GM18498 (cell line): ENCODE measurements around the gene ARMH4.

Source experiments
- ATAC-seq: cut with Tn5 transposase; IDR thresholded peaks from one replicate; pipeline ENCODE4 v1.9.1; 2021; ENCODE audit warnings: mild to moderate bottlenecking, moderate library complexity; ENCODE audit not compliant: unreplicated experiment

Gene ARMH4

DNA sequence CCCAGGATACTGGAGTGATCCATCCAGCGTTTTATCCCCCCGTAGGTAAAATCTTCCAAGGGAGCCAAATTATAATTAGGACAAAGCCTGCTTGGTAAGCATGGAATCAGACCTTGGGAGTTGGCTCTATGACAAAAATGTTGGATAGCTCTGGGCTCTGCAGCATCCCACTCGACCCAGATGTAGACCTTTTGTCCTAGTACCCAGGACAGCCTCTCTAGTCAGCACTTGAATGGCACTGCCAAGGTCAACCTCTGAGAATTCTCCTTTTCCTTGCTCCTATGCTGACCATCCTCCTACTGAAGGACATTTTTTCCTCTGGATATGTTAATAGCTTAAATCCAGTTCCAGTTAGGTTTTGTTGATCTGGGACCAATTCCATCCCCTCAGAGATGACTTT lies 181.4 kb downstream of the ARMH4 start:
- ATAC-seq: no peak

DNA sequence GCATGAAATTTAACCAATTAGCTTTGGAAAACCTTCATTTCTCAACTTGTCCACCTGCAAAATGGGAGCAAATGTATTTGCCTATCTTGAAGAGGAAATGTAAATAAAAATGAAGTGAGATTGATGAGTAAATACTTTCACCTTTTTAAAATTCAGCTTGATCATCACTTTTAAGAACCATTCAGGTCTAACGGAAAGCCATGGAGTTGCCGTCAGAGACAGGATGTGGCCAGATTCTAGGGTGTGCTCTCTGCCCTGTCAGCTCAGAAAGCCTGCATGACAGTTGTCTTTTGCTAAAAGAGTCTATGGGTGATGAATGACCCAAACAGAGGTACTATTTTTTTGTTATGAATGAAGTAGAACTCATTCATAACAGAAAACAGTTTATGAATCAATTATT lies 181.8 kb downstream of the ARMH4 start:
- ATAC-seq: no peak

DNA sequence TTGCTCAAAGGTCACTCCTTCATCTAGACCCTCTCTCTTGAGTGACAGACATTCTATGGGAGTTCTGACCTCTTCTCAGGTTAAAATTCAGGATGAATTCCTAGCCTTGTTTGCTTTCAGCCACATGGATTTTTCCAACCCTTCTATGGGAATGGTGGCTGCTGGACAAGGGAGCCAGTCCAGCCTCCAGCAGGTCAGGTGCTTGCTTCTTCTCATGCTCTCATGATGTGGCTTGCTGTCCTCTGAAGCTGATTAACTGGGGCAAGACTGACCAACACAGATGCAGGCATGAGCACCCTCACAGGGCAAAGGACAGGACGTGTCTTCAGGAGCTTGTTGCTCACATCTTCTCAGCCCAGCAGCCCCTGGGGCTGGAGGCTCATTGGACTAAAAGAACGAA lies 188.9 kb downstream of the ARMH4 start:
- ATAC-seq: no peak

DNA sequence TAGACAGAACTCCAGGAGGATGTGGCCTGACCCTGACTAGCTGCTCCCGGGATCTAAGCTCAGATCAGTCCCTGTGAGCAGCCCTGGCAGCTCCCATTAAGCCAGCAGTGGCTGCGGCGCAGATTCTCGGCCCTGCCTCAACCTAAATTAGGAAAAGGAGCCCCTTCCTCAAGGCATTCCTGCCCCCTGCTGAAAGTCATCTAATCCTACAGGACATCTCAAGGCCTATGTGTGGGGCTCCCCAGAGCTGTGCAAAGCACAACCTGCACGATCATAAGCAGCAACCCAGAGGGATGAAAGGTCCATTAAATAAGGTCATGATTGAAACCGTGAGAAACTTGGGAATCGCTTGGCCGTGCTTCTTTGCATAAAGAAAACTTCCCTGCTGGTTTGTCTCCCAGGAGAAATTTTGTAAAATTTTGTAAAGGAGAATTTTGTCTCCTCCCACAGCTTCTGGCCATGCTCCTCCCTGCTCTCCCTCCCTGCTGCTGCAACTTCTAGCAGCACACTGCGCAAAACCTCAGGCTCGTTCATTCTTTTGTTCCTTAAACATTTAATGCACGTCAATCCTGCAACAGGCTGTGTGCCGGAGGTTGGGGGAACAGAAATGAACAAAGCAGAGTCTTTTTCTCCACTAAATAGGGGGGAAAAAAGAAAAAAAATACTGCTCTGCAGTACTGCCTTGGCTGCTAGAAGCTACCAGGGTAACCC lies 189.5 kb downstream of the ARMH4 start:
- ATAC-seq: no peak

DNA sequence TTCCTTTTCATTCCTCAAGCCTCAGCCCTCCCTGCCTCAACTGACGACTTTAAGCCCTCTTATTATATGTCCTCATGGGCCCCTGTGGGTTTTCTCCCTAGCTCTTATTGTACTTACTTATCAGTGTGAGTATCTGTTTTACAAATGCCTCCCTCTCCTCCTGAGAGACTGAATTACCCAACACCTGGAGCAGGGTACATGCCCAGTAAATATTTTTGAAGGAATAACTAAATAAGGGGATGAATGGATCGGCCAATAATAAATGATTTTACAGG lies 190.3 kb downstream of the ARMH4 start:
- no peak for ATAC-seq

DNA sequence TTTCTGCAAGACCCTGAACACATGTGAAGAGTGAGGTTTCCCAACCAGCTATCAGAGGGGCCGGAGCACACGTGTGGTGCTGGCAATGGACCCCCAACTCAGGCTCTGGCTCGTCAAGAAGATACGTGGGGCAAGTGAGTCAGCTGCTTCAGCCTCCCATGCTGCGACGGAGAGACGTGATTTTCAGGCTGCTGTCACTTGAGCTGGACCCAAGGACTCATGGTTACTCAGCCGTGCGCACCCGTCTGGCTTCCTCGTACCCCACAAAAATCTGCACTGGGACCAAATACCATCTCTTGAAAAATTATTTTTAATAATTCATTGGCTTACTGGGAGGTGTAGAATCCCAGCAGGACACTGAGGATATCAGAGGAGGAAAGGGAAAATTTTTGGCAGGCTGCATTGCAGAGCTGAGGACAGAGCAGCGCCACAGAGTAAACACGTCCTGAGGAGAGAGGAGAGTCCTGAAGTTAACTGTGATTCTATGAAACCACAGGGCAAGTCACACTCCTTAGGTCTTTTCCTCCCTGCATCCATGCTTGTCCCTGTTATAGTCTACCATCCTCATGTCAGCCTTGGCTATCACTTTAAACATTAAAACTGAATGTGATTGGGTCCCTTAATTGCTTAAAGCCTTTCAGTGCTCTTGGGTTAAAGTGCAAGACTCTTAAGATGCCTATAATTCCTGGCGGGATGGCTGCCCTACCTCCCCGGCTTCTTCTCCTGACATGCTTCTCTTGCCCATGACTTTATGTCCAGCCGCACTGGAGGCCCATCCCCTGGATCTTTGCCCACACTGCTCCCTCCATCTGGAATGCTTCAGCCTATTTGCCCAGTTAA lies 190.8 kb downstream of the ARMH4 start:
- ATAC-seq: no peak

DNA sequence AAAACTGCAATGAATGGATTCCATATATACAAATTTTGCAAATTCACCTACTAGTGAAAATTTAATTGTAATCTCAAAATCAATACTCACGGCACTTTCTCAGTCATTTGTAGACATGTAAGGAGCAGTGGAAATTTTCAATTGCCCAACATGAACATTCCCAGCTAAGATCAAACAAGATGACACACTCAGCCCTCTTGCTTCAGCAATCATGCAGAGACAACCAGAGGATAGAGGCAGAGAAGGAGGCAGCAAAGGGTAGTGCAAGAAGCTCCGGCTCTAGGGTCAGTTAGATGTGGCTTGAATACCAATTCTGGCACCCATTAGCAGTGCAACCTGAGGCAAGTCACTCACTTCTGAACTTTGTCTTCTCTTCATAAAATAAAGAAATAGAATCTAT lies 194.6 kb downstream of the ARMH4 start:
- no peak for ATAC-seq
